Measurements from ENCODE around the gene SPATA18. TPM values are rescaled to one million over a fixed set of nuclear protein-coding genes. Genes with fewer than 3 reads are reported as not detected.

The SPATA18 gene, protein sequence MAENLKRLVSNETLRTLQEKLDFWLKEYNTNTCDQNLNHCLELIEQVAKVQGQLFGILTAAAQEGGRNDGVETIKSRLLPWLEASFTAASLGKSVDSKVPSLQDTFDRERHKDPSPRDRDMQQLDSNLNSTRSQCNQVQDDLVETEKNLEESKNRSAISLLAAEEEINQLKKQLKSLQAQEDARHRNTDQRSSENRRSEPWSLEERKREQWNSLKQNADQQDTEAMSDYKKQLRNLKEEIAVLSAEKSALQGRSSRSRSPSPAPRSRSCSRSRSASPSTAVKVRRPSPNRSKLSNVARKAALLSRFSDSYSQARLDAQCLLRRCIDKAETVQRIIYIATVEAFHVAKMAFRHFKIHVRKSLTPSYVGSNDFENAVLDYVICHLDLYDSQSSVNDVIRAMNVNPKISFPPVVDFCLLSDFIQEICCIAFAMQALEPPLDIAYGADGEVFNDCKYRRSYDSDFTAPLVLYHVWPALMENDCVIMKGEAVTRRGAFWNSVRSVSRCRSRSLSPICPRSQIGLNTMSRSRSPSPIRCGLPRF
- total RNA-seq (2022) (23.0 and 28.9 TPM in 2 replicates), Bru-seq, nascent RNA (percentile 67 among the genes with signal in this experiment), BruChase-seq, experiment 1, labeled RNA remaining after a 6-hour chase (percentile 79 among the genes with signal in this experiment), BruChase-seq, experiment 2, labeled RNA remaining after a 2-hour chase (percentile 83 among the genes with signal in this experiment)
- long read RNA-seq, full-length matches to known transcripts = 24 of 52 reads
- long read RNA-seq, partial matches to known transcripts = 8 of 52 reads
- long read RNA-seq, other reads (novel, unspliced or antisense) = 20 of 52 reads

DNA sequence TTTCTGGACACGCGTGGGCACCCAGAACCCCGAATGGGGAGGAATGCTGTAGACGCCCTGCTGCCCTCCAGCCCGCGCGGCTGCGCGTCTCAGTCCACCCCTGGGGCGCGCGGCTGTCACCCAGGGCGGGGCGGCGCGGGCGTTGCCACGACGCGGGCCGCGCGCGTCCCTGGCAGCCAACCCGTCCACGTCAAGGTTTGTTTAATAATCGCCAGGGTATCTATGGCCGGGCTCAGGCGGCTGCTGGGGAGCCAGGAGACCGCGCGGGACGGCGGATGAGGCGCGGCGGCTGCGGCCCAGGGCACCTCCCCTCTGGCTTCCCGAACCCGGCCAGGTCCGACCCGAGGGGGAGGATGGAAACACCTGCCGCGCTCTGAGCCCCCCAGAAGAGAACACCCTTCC, at the start of gene SPATA18:
TSS of gene SPATA18 (plus strand) at position 92 of the 402 bp plus-strand sequence. CDS start 401 bp downstream, outside the sequence.
- TF ChIP-seq, protein P1, sequence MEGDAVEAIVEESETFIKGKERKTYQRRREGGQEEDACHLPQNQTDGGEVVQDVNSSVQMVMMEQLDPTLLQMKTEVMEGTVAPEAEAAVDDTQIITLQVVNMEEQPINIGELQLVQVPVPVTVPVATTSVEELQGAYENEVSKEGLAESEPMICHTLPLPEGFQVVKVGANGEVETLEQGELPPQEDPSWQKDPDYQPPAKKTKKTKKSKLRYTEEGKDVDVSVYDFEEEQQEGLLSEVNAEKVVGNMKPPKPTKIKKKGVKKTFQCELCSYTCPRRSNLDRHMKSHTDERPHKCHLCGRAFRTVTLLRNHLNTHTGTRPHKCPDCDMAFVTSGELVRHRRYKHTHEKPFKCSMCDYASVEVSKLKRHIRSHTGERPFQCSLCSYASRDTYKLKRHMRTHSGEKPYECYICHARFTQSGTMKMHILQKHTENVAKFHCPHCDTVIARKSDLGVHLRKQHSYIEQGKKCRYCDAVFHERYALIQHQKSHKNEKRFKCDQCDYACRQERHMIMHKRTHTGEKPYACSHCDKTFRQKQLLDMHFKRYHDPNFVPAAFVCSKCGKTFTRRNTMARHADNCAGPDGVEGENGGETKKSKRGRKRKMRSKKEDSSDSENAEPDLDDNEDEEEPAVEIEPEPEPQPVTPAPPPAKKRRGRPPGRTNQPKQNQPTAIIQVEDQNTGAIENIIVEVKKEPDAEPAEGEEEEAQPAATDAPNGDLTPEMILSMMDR (IDR thresholded peaks at IDR 0.05; ENCODE audit: unreplicated experiment) = no peak
- Mint-ChIP-seq H3K9me3 (ENCODE audit: unreplicated experiment) (no peaks in the 10 kb centered on the region), H3K27ac (ENCODE audit: low read depth, unreplicated experiment) (peak within 1 kb of the TSS; percentile 95), H3K4me1 (ENCODE audit: insufficient read depth, unreplicated experiment) (peaks cover 24% of the 10 kb centered on the region), H3K4me3 (ENCODE audit: unreplicated experiment) (peak within 1 kb of the TSS; percentile 88), H3K36me3 (ENCODE audit: insufficient read depth, unreplicated experiment) (peaks cover 6% of the 10 kb centered on the region), H3K27me3 (ENCODE audit: insufficient read depth, unreplicated experiment) (no peaks in the 10 kb centered on the region)
- BruUV-seq (replicated peaks) = no TSS peak
- CTCF ChIA-PET = interaction anchor here (0.6 to 1.7 kb wide), 2 partner anchors 11 to 63 kb away, joined by 4 read pairs; no protein-coding TSS in a partner anchor
- POLR2A ChIA-PET = interaction anchor here (0.6 to 3.2 kb wide), 9 partner anchors 9 to 1314 kb away, joined by 3 to 38 read pairs (median 4); partner anchors contain the start of genes DCUN1D4, SCFD2 and SGCB
- DNase-seq (ENCODE audit: unreplicated experiment) = peak; percentile 22
- intact Hi-C loops (cut with micrococcal nuclease) = no loop called here

DNA sequence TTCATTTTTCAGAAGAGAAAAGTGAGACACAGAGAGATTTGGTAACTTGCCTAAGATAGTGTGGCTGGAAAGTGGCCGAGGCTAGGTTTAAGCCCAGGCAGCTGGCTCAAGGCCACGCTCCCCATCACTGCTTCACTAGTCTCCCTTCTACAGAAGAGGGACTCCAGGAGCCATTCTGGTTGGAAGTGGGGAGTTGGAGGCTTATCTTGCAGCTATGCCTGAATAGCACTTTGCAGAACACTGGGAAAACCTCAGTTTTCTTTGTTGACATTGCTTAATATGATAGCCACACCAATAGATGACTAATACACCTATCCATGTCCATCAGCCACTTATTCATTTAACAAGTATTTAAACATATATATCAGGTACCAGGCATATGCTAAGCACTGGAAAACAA, 49.5 kb upstream of the SPATA18 start:
- ChIA-PET CTCF (interaction anchor here (1.7 kb wide), 1 partner anchor 106 kb away, joined by 6 read pairs; no protein-coding TSS in a partner anchor), POLR2A (interaction anchor here (1.0 kb wide), 1 partner anchor 97 kb away, joined by 3 read pairs; no protein-coding TSS in a partner anchor)
- Mint-ChIP-seq H3K27ac (ENCODE audit: low read depth, unreplicated experiment) (peak overlapping the region; percentile 27), H3K36me3 (ENCODE audit: insufficient read depth, unreplicated experiment) (no peaks in the 10 kb centered on the region), H3K4me3 (ENCODE audit: unreplicated experiment) (no peak overlapping the region), H3K4me1 (ENCODE audit: insufficient read depth, unreplicated experiment) (peaks cover 17% of the 10 kb centered on the region), H3K9me3 (ENCODE audit: unreplicated experiment) (no peaks in the 10 kb centered on the region), H3K27me3 (ENCODE audit: insufficient read depth, unreplicated experiment) (no peaks in the 10 kb centered on the region)
- BruUV-seq (replicated peaks) = no TSS peak
- peak; percentile 50 for DNase-seq (ENCODE audit: unreplicated experiment)
- TF ChIP-seq, protein P1 (IDR thresholded peaks at IDR 0.05; ENCODE audit: unreplicated experiment) = no peak
- intact Hi-C loops (cut with micrococcal nuclease) = no loop called here

DNA sequence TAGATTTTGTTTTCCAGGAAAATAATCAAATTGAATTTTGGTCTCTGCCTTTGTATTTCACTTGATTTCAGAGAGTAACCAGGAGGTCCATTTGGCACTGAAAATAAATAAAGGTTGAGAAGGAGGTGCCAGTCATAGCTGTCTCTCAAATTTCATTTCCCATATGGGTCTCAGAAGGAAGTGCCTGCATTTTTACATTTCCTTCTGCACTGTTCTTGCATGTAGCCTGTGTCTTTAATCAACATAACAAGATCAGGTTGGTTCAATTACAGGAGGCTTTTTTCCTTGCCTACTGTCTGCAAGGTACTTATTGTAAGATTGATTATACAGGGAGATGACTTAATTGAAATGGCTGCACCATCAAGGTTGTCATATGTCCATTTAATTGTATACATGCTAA, 46.7 kb upstream of the SPATA18 start:
- ChIA-PET POLR2A (no interaction called here), CTCF (interaction anchor here (0.5 to 0.9 kb wide), 2 partner anchors 19 to 88 kb away, joined by 3 read pairs; no protein-coding TSS in a partner anchor)
- no TSS peak for BruUV-seq (replicated peaks)
- no peaks in the 10 kb centered on the region for H3K36me3 Mint-ChIP-seq (ENCODE audit: insufficient read depth, unreplicated experiment)
- no peak overlapping the region for H3K4me3 Mint-ChIP-seq (ENCODE audit: unreplicated experiment)
- H3K27ac Mint-ChIP-seq (ENCODE audit: low read depth, unreplicated experiment) = no peak overlapping the region
- no peak for DNase-seq (ENCODE audit: unreplicated experiment)
- H3K9me3 Mint-ChIP-seq (ENCODE audit: unreplicated experiment) = no peaks in the 10 kb centered on the region
- TF ChIP-seq, protein P1 (IDR thresholded peaks at IDR 0.05; ENCODE audit: unreplicated experiment) = no peak
- H3K4me1 Mint-ChIP-seq (ENCODE audit: insufficient read depth, unreplicated experiment) = peaks cover 12% of the 10 kb centered on the region
- intact Hi-C loops (cut with micrococcal nuclease) = no loop called here
- H3K27me3 Mint-ChIP-seq (ENCODE audit: insufficient read depth, unreplicated experiment) = no peaks in the 10 kb centered on the region
